Sigmoid colon (tissue), 4 donors: ENCODE results near the gene GPR137B.

Experiments used
- CTCF ChIP-seq, 4 experiments: fragments of 450-650 bp in 3 of 4; fragments of 200-600 bp in 1 of 4; IDR thresholded peaks; one replicate each; pipeline ENCODE4 v1.5.1; 2016 to 2019; ENCODE audit warnings: antibody characterized with exemption in 4 of 4, mild to moderate bottlenecking in 3 of 4, moderate library complexity in 2 of 4
- EP300 ChIP-seq, 4 donors: sonication (generic); formaldehyde crosslinking; IDR thresholded peaks; one replicate each; pipeline ENCODE4 v1.6.1; 2017; ENCODE audit warnings: antibody characterized with exemption in 4 of 4
- POLR2A ChIP-seq, 2 donors: fragments of 450-650 bp; IDR thresholded peaks; one replicate each; pipeline ENCODE4 v1.6.1; 2016; ENCODE audit warnings: antibody characterized with exemption in 2 of 2, mild to moderate bottlenecking in 2 of 2, moderate library complexity in 2 of 2
- POLR2AphosphoS5 ChIP-seq, 4 donors: sonication (generic); formaldehyde crosslinking; IDR thresholded peaks; one replicate each; pipeline ENCODE4 v1.6.1; 2017; ENCODE audit warnings: antibody characterized with exemption in 4 of 4

GRCh38 chr1:236247286-236247685 lies 104.9 kb downstream of the GPR137B start:
- no peak for TF ChIP-seq POLR2A (IDR thresholded peaks at IDR 0.05)
- TF ChIP-seq CTCF (IDR thresholded peaks at IDR 0.05): no peak
- TF ChIP-seq EP300 (IDR thresholded peaks at IDR 0.05): no peak
- TF ChIP-seq POLR2AphosphoS5 (IDR thresholded peaks at IDR 0.05): no peak
